ENCODE data around the gene C13orf46.

C13orf46 gene

GRCh38 chr13:113974304-113975281, 717 bp upstream of the C13orf46 start:
- H3K27ac ChIP-seq (replicated peaks) = no peak overlapping the region
- DNase-seq (ENCODE audit: low read depth in 1 of 2, low spot score in 1 of 2) = no peak
- H3K27me3 ChIP-seq (ENCODE audit: insufficient read depth, poor library complexity, severe bottlenecking) = no peaks in the 10 kb centered on the region
- TF ChIP-seq POLR2AphosphoS5 (IDR thresholded peaks at IDR 0.05; ENCODE audit: low read depth) = no peak
- no peak for TF ChIP-seq SPI1 (IDR thresholded peaks at IDR 0.05; ENCODE audit: borderline replicate concordance, low read depth)
- TF ChIP-seq CTCF (IDR thresholded peaks at IDR 0.05; ENCODE audit: insufficient read depth, low read length) = no peak
- TF ChIP-seq GABPA (IDR thresholded peaks at IDR 0.05; ENCODE audit: low read depth) = no peak
- no peak for TF ChIP-seq REST (IDR thresholded peaks at IDR 0.05; ENCODE audit: insufficient replicate concordance, low read depth)
- no peak overlapping the region for H3K4me3 ChIP-seq (replicated peaks; ENCODE audit: insufficient read depth, low read length)

- TF ChIP-seq CTCF (IDR thresholded peaks at IDR 0.05; ENCODE audit: insufficient read depth, low read length) = no peak
- no peak for TF ChIP-seq REST (IDR thresholded peaks at IDR 0.05; ENCODE audit: insufficient replicate concordance, low read depth)
- no peak for TF ChIP-seq GABPA (IDR thresholded peaks at IDR 0.05; ENCODE audit: low read depth)
- TF ChIP-seq POLR2AphosphoS5 (IDR thresholded peaks at IDR 0.05; ENCODE audit: low read depth) = no peak
- TF ChIP-seq SPI1 (IDR thresholded peaks at IDR 0.05; ENCODE audit: borderline replicate concordance, low read depth) = no peak
- H3K27ac ChIP-seq (replicated peaks) = no peak overlapping the region
- H3K4me3 ChIP-seq (replicated peaks; ENCODE audit: insufficient read depth, low read length) = no peak overlapping the region
- H3K27me3 ChIP-seq (ENCODE audit: insufficient read depth, poor library complexity, severe bottlenecking) = no peaks in the 10 kb centered on the region
- no peak for DNase-seq (ENCODE audit: low read depth in 1 of 2, low spot score in 1 of 2)
These were observed 1.2 kb downstream of the C13orf46 start for GRCh38 chr13:113972451-113973217.

- TF ChIP-seq SPI1 (IDR thresholded peaks at IDR 0.05; ENCODE audit: borderline replicate concordance, low read depth) (no peak), GABPA (IDR thresholded peaks at IDR 0.05; ENCODE audit: low read depth) (no peak), REST (IDR thresholded peaks at IDR 0.05; ENCODE audit: insufficient replicate concordance, low read depth) (no peak), CTCF (IDR thresholded peaks at IDR 0.05; ENCODE audit: insufficient read depth, low read length) (no peak), POLR2AphosphoS5 (IDR thresholded peaks at IDR 0.05; ENCODE audit: low read depth) (no peak)
- Histone ChIP-seq H3K4me3 (replicated peaks; ENCODE audit: insufficient read depth, low read length) (no peak overlapping the region), H3K27ac (replicated peaks) (no peak overlapping the region), H3K27me3 (ENCODE audit: insufficient read depth, poor library complexity, severe bottlenecking) (no peaks in the 10 kb centered on the region)
- DNase-seq (ENCODE audit: low read depth in 1 of 2, low spot score in 1 of 2) = no peak
These were observed 2.2 kb downstream of the C13orf46 start for GRCh38 chr13:113971471-113972231.

All from HL-60 (cell line).